H1 (cell line): ENCODE data around the gene CHI3L2. TPM values are rescaled to one million over a fixed set of nuclear protein-coding genes. Genes with fewer than 3 reads are reported as not detected.

Experiments used
- CTCF ChIA-PET: fragments of 300-600 bp; sonication (Branson Sonifier 250); formaldehyde crosslinking; loops from one replicate; lab custom pipeline; 2021; ENCODE audit not compliant: partially characterized antibody; lab: Charles Lee
- POLR2A ChIA-PET: fragments of 300-600 bp; sonication (Branson Sonifier 250); formaldehyde crosslinking; loops from one replicate; lab custom pipeline; 2021; ENCODE audit warnings: inconsistent platforms; ENCODE audit not compliant: partially characterized antibody; lab: Charles Lee
- DNase-seq, 2 experiments: peaks; one replicate each; pipeline versions ENCODE4 v3.0.0 to v3.0.0-alpha.2; 2010 to 2022; ENCODE audit warnings: low spot score in 2 of 2, low read depth in 1 of 2, mixed read lengths in 1 of 2
- FAIRE-seq: peaks from 2 replicates; lab custom pipeline; 2011; peaks lifted over from hg19 to GRCh38; lab: Jason Lieb, UNC
- H2AFZ ChIP-seq: 2 replicates; pipeline ENCODE4 v1.8.1; 2012; ENCODE audit warnings: low read length, inconsistent platforms
- H2AK5ac ChIP-seq: 2 replicates; pipeline ENCODE4 v1.6.1; 2013; ENCODE audit warnings: low read depth, low read length
- H2BK120ac ChIP-seq: replicated peaks from 2 replicates; pipeline ENCODE3; 2013; ENCODE audit warnings: low read depth, low read length, inconsistent platforms
- H2BK12ac ChIP-seq: 2 replicates; pipeline ENCODE4 v1.6.1; 2013; ENCODE audit warnings: low read depth, low read length
- H2BK15ac ChIP-seq: 2 replicates; pipeline ENCODE4 v1.6.1; 2013; ENCODE audit warnings: low read length
- H2BK20ac ChIP-seq: 2 replicates; pipeline ENCODE4 v1.6.1; 2013; ENCODE audit warnings: low read length
- H2BK5ac ChIP-seq: 2 replicates; pipeline ENCODE4 v1.6.1; 2013; ENCODE audit warnings: low read depth, low read length
- H3K14ac ChIP-seq: 2 replicates; pipeline ENCODE4 v1.6.1; 2013; ENCODE audit warnings: inconsistent platforms; ENCODE audit not compliant: insufficient read length
- H3K18ac ChIP-seq: 2 replicates; pipeline ENCODE4 v1.6.1; 2013; ENCODE audit warnings: low read length; ENCODE audit errors: extremely low read depth
- H3K23ac ChIP-seq: 2 replicates; pipeline ENCODE4 v1.6.1; 2013; ENCODE audit warnings: inconsistent platforms; ENCODE audit not compliant: insufficient read length
- H3K23me2 ChIP-seq: 2 replicates; pipeline ENCODE4 v1.6.1; 2013; ENCODE audit warnings: low read depth, low read length
- H3K27ac ChIP-seq: 2 replicates; pipeline ENCODE4 v1.6.1; 2011; ENCODE audit warnings: low read depth, low read length, inconsistent platforms
- H3K27me3 ChIP-seq, 4 experiments: replicated peaks in 1 of 4; 1 replicate in 1 of 4; 2 replicates in 3 of 4; pipeline versions ENCODE4 v1.6.1 to v1.8.1; 2011 to 2013; ENCODE audit warnings: low read length in 3 of 4, mild to moderate bottlenecking in 3 of 4, inconsistent platforms in 2 of 4, mixed read lengths in 2 of 4, moderate library complexity in 1 of 4; ENCODE audit not compliant: control insufficient read depth in 3 of 4, insufficient read depth in 3 of 4; ENCODE audit errors: extremely low read depth in 1 of 4
- H3K36me3 ChIP-seq, 4 experiments: 2 replicates each; pipeline versions ENCODE4 v1.6.1 to v1.8.1; 2011 to 2013; ENCODE audit warnings: mild to moderate bottlenecking in 4 of 4, low read length in 3 of 4, moderate library complexity in 2 of 4, control low read depth in 1 of 4, inconsistent platforms in 1 of 4; ENCODE audit not compliant: insufficient read depth in 4 of 4, control insufficient read depth in 2 of 4
- H3K4ac ChIP-seq: replicated peaks from 2 replicates; pipeline ENCODE3; 2013; ENCODE audit warnings: low read length, low read depth, mixed read lengths, inconsistent platforms; ENCODE audit not compliant: insufficient read length
- H3K4me1 ChIP-seq, 4 experiments: replicated peaks in 1 of 4; 1 replicate in 1 of 4; 2 replicates in 3 of 4; pipeline versions ENCODE4 v1.6.1 to v1.8.1; 2011 to 2013; ENCODE audit warnings: low read length in 3 of 4, inconsistent platforms in 2 of 4, mixed read lengths in 1 of 4; ENCODE audit not compliant: insufficient read depth in 4 of 4, control insufficient read depth in 3 of 4
- H3K4me2 ChIP-seq, 2 experiments: 2 replicates each; pipeline versions ENCODE4 v1.6.1 to v1.8.1; 2011 to 2013; ENCODE audit warnings: low read depth in 2 of 2, low read length in 2 of 2, control low read depth in 1 of 2, inconsistent platforms in 1 of 2, mild to moderate bottlenecking in 1 of 2; ENCODE audit not compliant: insufficient read depth in 1 of 2
- H3K4me3 ChIP-seq, 4 experiments: fragments of 200-600, 300-600 bp in 1 of 4; sonication (generic), shearing (Covaris generic), sonication (Bioruptor Twin) in 1 of 4; 2 replicates each; pipeline versions ENCODE4 v1.5.1 to v1.8.1; 2011 to 2016; ENCODE audit warnings: low read length in 4 of 4, low read depth in 3 of 4, control low read depth in 2 of 4, inconsistent platforms in 2 of 4, mild to moderate bottlenecking in 2 of 4, mixed read lengths in 1 of 4, moderate library complexity in 1 of 4; ENCODE audit not compliant: insufficient read depth in 2 of 4; ENCODE audit errors: extremely low read depth in 1 of 4
- H3K56ac ChIP-seq: replicated peaks from 2 replicates; pipeline ENCODE3; 2013; ENCODE audit warnings: low read depth, mild to moderate bottlenecking, mixed read lengths, low read length, inconsistent platforms; ENCODE audit not compliant: insufficient read length
- H3K79me1 ChIP-seq: 2 replicates; pipeline ENCODE4 v1.6.1; 2013; ENCODE audit warnings: low read depth, low read length, control low read depth
- H3K79me2 ChIP-seq, 2 experiments: 2 replicates each; pipeline versions ENCODE4 v1.6.1 to v1.8.1; 2012 to 2013; ENCODE audit warnings: low read length in 2 of 2, mild to moderate bottlenecking in 2 of 2, inconsistent platforms in 1 of 2; ENCODE audit not compliant: insufficient read depth in 2 of 2, control insufficient read depth in 1 of 2
- H3K9ac ChIP-seq, 4 experiments: replicated peaks in 1 of 4; 1 replicate in 1 of 4; 2 replicates in 3 of 4; pipeline versions ENCODE4 v1.6.1 to v1.8.1; 2011 to 2013; ENCODE audit warnings: low read depth in 3 of 4, low read length in 3 of 4, control low read depth in 2 of 4, mild to moderate bottlenecking in 2 of 4, moderate library complexity in 2 of 4, inconsistent platforms in 1 of 4; ENCODE audit errors: extremely low read depth in 1 of 4
- H3K9me3 ChIP-seq, 2 experiments: 2 replicates each; pipeline versions ENCODE4 v1.6.1 to v1.8.1; 2012 to 2013; ENCODE audit warnings: mild to moderate bottlenecking in 2 of 2, moderate library complexity in 2 of 2, control low read depth in 1 of 2, inconsistent platforms in 1 of 2, low read depth in 1 of 2, low read length in 1 of 2, mixed read lengths in 1 of 2; ENCODE audit not compliant: insufficient read depth in 2 of 2
- H4K20me1 ChIP-seq, 2 experiments: replicated peaks in 1 of 2; 2 replicates each; pipeline versions ENCODE3 to v1.8.1; 2011 to 2013; ENCODE audit warnings: inconsistent platforms in 2 of 2, low read length in 2 of 2, mild to moderate bottlenecking in 1 of 2; ENCODE audit not compliant: insufficient read depth in 2 of 2, control insufficient read depth in 1 of 2
- H4K5ac ChIP-seq: 2 replicates; pipeline ENCODE4 v1.6.1; 2013; ENCODE audit warnings: low read length, low read depth, mixed read lengths, inconsistent platforms; ENCODE audit not compliant: insufficient read length
- H4K8ac ChIP-seq: 2 replicates; pipeline ENCODE4 v1.8.0; 2013; ENCODE audit warnings: mild to moderate bottlenecking, moderate library complexity, low read length, inconsistent platforms; ENCODE audit not compliant: insufficient read depth; ENCODE audit errors: extremely low read depth
- H4K91ac ChIP-seq: replicated peaks from 2 replicates; pipeline ENCODE3; 2013; ENCODE audit warnings: low read length, mixed read lengths, inconsistent platforms; ENCODE audit not compliant: insufficient read length
- BRCA1 ChIP-seq: IDR thresholded peaks from 2 replicates; pipeline ENCODE4 v1.6.1; 2012; ENCODE audit warnings: low read depth, low read length, improper control_type of control experiment
- CHD2 ChIP-seq: IDR thresholded peaks from 2 replicates; pipeline ENCODE4 v1.6.1; 2012; ENCODE audit warnings: low read length, improper control_type of control experiment
- GTF2F1 ChIP-seq: IDR thresholded peaks from 2 replicates; pipeline ENCODE4 v1.6.1; 2012; ENCODE audit warnings: low read depth, low read length, improper control_type of control experiment, borderline replicate concordance
- JUN ChIP-seq: IDR thresholded peaks from 2 replicates; pipeline ENCODE4 v1.6.1; 2011; ENCODE audit warnings: low read depth, mild to moderate bottlenecking, improper control_type of control experiment, low read length
- KDM4A ChIP-seq: IDR thresholded peaks from one replicate; pipeline ENCODE4 v1.7.1; 2012; ENCODE audit warnings: low read depth, mild to moderate bottlenecking, moderate library complexity, low read length, inconsistent platforms; ENCODE audit not compliant: severe bottlenecking
- RBBP5 ChIP-seq: IDR thresholded peaks from 2 replicates; pipeline ENCODE4 v1.7.1; 2012; ENCODE audit warnings: low read depth, mild to moderate bottlenecking, inconsistent platforms, low read length, moderate library complexity, borderline replicate concordance
- RNF2 ChIP-seq: fragments of 200-900, 300-1000 bp; sonication (generic); IDR thresholded peaks from 2 replicates; pipeline ENCODE4 v1.7.1; 2016; ENCODE audit warnings: borderline replicate concordance, low read depth, mild to moderate bottlenecking, antibody characterized with exemption, low read length; ENCODE audit not compliant: poor library complexity, severe bottlenecking; ENCODE audit errors: missing control alignments
- SRF ChIP-seq: IDR thresholded peaks from 2 replicates; pipeline ENCODE4 v1.6.1; 2011; ENCODE audit warnings: mild to moderate bottlenecking, low read depth, low read length, moderate library complexity
- TBP ChIP-seq: IDR thresholded peaks from 2 replicates; pipeline ENCODE4 v1.6.1; 2011; ENCODE audit warnings: low read depth, low read length, improper control_type of control experiment
- TEAD4 ChIP-seq: IDR thresholded peaks from 2 replicates; pipeline ENCODE4 v1.6.1; 2012; ENCODE audit warnings: low read depth, low read length, inconsistent platforms, mixed read lengths
- WGBS, 2 experiments: shearing (Covaris generic) in 1 of 2; methylation state at CpG; one replicate each; pipeline versions ENCODE4 v1.1.6 to v1.1.7; 2013 to 2015; ENCODE audit warnings: low lambda C conversion rate in 2 of 2, mixed read lengths in 2 of 2, inconsistent platforms in 1 of 2, low coverage in 1 of 2, missing lambda C conversion rate in 1 of 2; ENCODE audit not compliant: insufficient replicate concordance in 2 of 2, insufficient coverage in 1 of 2, insufficient read length in 1 of 2; ENCODE audit errors: extremely low coverage in 1 of 2, missing lambda C conversion rate in 1 of 2; 5-methylcytosine and 5-hydroxymethylcytosine counted together
- polyA plus RNA-seq, 7 experiments: library from polyadenylated mRNA; depleted of rRNA in 3 of 7; stranded (reverse) in 5 of 7; unstranded in 2 of 7; fragments of >200 nt in 5 of 7; fragments of 200-250 nt in 2 of 7; gene quantifications; 1 replicate in 5 of 7; 2 replicates in 1 of 7; 4 replicates in 1 of 7; pipeline versions ENCODE4 v1.2.1 to v1.2.3, GENCODE V29; 2011 to 2013; ENCODE audit warnings: missing spikeins in 2 of 7, mixed read lengths in 2 of 7
- total RNA-seq: library from RNA; stranded (reverse); fragmentation: NEBNext Ultra II Directional; extraction: Animal tissue kit (Norgen Biotek cat#: 25700); gene quantifications from 2 replicates; pipeline ENCODE4 v1.2.1, GENCODE V29; 2021

Gene CHI3L2
- total and polyA plus RNA-seq, 2 of the 8 experiments (the other 6 are each of a cell fraction or from before 2014, with no cell fraction given) = not detected

GRCh38 chr1:111214884-111215283, 12.6 kb upstream of the CHI3L2 start:
- no peak overlapping the region for H3K9ac ChIP-seq
- H2BK15ac ChIP-seq = no peak overlapping the region
- FAIRE-seq = no peak
- H3K27ac ChIP-seq = no peak overlapping the region; the same call in 1 of the 2 replicates
- peak overlapping the region; percentile 0; the same call in 1 of the 2 replicates for H3K18ac ChIP-seq
- no peaks in the 10 kb centered on the region for H3K23me2 ChIP-seq
- peak overlapping the region; percentile 84 for H2BK120ac ChIP-seq
- no peak overlapping the region for H3K4me2 ChIP-seq
- no peak overlapping the region for H3K14ac ChIP-seq
- TF ChIP-seq JUN (no peak), BRCA1 (no peak), CHD2 (no peak), SRF (no peak), GTF2F1 (no peak), RNF2 (no peak), RBBP5 (no peak), TEAD4 (no peak), TBP (no peak), KDM4A (no peak)
- no peaks in the 10 kb centered on the region for H3K36me3 ChIP-seq
- H3K27me3 ChIP-seq = no peaks in the 10 kb centered on the region
- POLR2A ChIA-PET = interaction anchor here (0.7 kb wide), 1 partner anchor 155 kb away, joined by 4 read pairs; no protein-coding TSS in a partner anchor
- H4K91ac ChIP-seq = peak overlapping the region; percentile 99
- H4K5ac ChIP-seq = no peak overlapping the region
- no peak overlapping the region; the same call in 1 of the 2 replicates for H2AK5ac ChIP-seq
- H3K79me1 ChIP-seq = no peaks in the 10 kb centered on the region
- H2BK5ac ChIP-seq = peak overlapping the region; percentile 91; the same call in 1 of the 2 replicates
- H2AFZ ChIP-seq = no peak overlapping the region
- no peak for DNase-seq
- H3K56ac ChIP-seq = no peak overlapping the region
- H4K8ac ChIP-seq = no peak overlapping the region
- no peak overlapping the region for H2BK12ac ChIP-seq
- H3K79me2 ChIP-seq = no peaks in the 10 kb centered on the region
- H2BK20ac ChIP-seq = peak overlapping the region; percentile 96; the same call in 1 of the 2 replicates
- no peaks in the 10 kb centered on the region for H4K20me1 ChIP-seq
- H3K4me1 ChIP-seq = peaks cover 0 to 7% (median 5%) of the 10 kb centered on the region in 4 experiments; a peak in 3 of 7 replicates
- CTCF ChIA-PET = interaction anchor here (1.3 to 2.6 kb wide), 4 partner anchors 16 to 185 kb away, joined by 4 to 11 read pairs (median 6); no protein-coding TSS in a partner anchor
- no peaks in the 10 kb centered on the region; a peak in 1 of 4 replicates for H3K9me3 ChIP-seq
- peak overlapping the region; percentile 50 for H3K4ac ChIP-seq
- H3K23ac ChIP-seq = no peak overlapping the region
- H3K4me3 ChIP-seq = no peak overlapping the region
- WGBS, 2 experiments = 90% methylated on average over 7 of the region's 7 CpGs; no CpG with 5 or more reads in 1 of the 2 experiments
